ENCODE data around the gene KCNQ5.

KCNQ5 gene

DNA sequence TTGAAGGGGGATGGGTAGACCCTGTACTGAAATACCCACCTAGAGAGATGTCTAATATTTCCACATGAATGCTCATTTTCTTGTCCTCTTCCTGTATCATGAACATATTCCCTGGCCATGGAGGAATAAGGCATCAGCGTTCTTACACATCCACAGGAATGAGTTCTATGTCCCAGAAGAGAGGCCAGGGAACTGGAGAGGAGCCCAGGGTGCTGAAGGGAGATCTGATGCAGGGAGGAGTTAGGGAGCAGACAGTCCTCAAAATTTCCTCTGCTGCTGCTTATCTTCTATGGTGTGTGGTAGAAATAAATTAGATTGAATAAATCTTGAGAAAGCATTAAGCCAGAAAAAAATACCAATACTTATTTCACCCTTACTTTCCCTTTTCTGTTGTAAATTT, 295.0 kb downstream of the KCNQ5 start:
- no peak for DNase-seq

DNA sequence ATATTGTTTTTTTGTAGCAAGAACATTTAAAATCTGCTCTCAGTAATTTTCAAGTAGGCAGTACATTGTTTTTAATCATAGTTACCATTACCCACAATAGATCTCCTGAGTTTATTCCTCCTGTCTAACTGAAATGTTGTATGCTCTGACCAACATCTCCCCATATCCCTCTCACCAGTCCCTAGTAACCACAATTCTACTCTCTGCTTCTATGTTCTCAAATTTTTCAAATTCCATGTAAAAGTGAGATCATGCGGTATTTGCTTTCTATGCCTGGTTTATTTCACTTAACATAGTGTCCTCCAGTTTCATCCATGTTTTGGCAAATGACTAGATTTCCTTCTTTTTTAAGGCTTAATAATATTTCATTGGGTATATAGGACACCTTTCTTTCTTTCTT, 300.5 kb downstream of the KCNQ5 start:
- peak; percentile 14 for DNase-seq

DNA sequence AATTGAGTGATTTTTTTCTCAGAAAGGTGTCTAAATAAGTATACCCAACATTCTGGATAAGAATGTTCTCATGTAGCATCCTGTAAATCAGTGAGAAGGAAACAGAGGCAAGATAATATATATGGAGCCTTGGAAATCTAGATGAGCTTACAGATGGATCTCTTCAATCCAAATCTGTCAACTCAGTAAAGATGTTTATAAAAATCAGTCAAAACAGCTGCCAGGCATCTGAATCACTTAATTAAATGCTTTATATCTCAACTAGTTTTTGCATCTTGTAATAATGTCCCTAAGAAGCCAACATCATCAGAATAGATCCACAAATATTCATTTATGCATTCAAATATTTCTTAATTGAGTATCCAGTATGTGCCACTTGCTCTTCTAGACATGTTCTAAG, 303.3 kb downstream of the KCNQ5 start:
- DNase-seq, result no peak

DNA sequence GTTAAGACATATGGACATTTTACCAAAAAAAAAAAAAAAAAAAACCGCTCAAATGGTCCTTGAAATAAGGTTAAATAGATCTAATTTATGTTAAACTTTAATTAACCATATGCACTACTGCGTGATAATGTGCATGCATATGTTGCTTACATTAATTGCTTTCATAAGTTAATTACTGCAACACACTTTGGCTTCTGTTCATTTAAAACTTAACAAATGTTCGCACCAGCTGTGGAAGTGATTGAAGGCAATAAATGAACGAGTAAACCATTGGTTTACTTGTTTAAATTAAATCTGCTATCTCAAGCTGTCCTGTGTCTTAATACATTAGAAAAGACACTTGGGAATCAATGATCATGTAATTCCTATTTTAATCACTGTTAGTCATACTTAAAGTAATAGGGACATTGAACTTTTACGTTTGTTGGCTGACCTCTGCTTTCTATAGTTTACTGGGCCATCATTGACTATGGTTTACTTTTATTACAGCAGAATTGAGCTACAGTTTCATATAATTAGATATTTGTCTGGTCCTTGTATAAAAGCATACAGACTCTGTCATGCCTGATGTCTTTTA, 308.8 kb downstream of the KCNQ5 start:
- DNase-seq, result no peak

DNA sequence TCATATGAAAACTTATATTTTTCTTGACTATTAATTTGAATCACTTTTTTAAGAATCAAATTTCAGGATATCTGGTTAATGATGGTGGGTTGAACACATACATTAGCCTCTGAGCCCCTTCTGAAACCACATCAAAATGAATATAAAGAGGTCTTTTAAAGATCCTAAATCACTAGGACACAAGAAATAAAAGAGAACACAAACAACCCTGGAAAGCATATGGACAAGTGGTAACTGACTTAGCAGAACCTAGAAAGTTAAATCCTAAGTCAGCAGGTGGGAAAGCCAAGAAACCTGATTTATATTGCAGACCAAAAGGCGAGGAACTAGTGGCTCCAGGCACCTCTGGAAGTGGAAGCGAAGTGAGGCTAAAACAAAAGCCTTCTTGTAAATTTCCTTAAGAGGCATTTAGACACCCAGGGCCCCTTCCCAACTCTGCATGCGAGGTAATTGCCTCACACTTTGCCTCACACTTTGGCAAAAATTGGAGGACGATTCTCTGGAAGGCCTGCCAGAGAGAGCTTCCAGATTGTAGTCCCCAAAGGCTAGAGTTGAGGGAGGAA, 309.5 kb downstream of the KCNQ5 start:
- DNase-seq, result no peak

DNA sequence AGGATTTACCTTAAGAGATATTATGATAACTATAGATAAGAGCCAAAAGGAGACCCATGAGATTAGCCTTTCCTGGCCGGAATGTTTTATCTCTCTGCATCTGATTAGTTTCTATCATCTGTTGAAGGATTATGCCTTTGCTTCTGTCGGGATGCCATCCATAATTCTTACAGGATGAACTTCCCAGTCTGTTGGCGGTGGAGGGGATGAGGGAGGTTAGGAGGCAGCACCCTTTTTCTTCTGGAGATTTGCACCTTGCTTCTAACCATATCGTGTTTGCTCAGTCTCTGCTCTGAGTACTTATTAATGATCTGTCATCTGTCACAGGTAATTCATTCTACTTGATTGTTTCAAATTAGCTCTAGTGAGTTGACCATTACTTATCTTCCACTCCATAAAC, 311.4 kb downstream of the KCNQ5 start:
- DNase-seq, result no peak

DNA sequence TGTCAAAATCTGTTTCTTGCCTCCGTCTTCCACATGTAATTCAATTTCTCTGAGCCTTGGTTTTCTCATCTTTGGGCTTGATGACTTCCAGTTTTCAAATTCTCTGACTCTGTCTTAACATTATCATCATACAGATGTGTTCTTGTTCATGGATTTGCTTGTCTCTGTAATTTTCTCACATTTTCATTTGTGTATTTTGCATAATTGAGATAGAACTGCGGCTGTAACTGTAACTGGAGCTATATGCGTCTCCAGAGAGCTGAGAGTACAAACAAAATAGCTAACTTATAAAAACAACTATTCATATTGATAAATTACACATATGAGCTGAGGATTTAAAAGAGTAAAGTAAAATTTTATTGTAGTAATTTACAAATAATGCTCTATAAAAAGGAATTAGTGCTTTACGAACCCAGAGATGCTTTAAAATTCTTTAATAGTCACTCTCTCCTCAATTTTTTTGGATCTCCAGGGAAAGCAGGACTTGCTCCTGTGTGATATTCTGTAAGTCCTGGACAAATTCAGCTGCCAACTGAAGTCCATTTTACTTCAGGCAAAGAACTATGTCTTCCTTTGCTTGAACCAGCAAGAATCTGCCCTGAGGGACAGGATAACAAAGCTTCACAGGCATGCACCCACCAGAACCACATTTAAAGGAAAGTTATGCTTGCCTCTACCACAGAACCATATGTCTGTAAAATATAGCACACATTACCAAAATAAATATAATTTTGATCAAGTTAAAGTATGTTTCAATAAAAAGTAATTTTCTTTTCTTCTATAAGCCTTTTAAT, 315.1 kb downstream of the KCNQ5 start:
- no peak for DNase-seq

DNA sequence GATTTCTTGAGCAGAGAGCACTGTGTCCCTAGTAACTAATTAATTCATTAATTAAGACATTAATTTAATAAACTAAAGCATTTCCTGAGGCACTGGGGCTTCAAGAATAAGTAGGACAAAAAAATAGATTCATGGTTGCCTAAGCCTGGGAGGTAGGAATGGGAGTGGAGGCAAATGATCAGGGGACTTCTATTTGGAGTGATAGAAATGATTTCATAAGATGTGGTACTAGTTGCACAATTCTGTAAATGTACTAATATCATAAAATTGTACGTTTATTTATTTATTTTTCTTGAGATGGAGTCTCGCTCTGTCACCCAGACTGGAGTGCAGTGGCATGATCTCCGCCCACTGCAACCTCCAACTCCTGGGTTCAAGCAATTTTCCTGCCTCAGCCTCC, 316.2 kb downstream of the KCNQ5 start:
- DNase-seq, result no peak

DNA sequence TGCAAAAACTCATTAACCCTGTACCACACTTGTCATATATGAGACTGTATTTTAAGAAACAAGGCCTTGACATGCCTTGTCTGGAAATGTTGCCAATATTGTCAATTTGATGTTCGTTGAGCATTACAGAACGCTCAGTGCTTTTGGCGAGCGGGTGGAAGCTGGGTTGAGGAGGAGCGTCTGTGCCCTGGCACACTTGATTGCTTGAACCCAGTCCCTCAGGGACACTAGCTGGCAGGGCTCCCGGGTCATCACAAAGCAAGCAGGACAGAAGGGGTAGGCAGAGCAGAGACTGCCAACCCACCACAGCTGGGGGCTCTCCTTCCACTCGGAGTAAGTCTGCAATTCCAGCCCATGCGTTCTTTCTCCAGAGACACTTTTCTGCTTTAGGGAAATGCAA, 317.1 kb downstream of the KCNQ5 start:
- no peak for DNase-seq

DNA sequence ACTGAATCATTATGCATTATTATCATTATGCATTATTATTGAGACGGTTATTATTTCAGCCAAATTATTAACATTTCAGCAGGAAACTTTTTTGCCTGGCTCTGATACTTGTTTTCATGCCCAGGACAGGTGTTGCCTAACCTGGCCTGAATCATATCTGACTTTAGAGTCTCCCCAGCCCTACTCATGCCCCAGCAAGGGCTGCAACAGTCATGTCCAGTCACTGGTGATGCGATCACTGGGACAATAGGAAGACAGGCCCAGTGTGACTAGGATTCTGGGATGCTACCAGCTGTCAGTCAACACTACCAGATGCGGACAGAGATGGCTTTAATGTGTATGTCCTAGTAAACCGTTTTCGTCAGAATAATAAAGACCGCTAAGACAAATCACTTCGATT, 318.4 kb downstream of the KCNQ5 start:
- no peak for DNase-seq

DNA sequence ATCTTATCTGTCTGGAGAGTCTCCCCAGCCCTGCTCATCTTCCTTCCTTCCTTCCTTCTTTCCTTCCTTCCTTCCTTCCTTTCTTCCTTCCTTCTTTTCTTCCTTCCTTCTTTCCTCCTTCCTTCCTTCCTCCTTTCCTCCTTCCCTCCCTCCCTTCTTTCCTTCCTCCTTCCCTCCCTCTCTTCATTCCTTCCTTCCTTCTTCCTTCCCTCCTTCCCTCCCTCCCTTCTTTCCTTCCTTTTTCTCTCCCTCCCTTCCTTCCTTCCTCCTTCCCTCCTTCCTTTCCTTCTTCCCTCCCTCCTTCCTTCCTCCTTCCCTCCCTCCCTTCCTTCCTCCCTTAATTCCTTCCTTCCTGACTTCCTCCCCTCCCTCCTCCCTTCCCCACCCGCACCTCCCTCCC, 319.4 kb downstream of the KCNQ5 start:
- no peak for DNase-seq

DNA sequence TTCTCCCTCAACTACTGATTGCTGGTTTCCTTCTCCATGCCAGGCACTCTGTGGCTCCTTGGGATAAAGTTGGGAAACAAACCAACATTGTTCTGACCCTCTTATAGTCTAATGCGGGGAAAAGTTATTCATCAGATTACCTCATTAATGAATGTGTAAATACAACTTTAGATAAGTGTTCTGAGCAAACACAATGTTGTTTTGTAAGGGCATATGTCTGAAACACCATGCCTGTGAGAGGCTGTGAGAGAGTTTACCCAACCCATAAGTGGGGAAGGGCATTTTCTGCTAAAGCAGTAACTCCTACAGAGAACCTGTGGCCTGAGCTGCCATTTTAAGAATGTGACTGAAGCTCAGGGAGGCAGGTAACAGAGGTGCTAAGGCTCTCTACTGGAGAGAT, 319.9 kb downstream of the KCNQ5 start:
- DNase-seq, result no peak

DNA sequence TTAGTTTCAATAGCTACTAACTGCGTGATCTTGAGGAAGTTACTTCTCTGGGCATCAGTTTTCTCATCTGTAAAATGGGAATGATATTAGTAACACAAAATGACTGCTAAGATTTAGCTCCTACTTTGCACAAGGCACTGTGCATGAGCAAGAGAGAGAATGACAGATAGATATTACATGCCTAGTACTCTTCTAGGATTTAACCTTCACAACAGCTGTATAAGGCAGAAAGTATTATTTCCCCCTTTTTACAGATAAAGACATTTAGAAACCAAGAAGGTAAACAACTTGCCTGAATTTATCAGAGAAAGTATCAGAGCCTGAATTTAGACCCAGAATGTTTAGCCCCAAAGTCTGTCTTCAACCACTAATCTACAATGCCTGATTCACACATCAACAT, 321.8 kb downstream of the KCNQ5 start:
- no peak for DNase-seq

DNA sequence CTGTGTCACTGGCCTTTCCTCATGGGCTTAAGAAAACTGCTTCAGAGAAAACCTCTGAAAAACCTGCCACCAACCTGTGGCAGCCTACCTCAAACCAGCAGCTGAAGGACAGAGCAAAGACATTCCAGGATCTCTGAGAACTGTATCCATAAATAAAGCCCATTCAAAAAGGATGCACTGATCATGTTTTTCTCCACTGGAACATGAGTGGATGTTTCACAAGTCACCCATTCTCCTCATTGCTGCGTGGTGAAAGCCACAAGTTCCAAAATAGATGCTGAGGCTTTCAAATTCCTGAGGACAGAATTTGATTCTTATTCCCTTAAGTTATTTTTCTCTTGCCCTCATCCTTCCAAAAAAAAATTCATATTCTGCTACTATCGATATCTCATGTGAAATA, 322.8 kb downstream of the KCNQ5 start:
- DNase-seq, result no peak

DNA sequence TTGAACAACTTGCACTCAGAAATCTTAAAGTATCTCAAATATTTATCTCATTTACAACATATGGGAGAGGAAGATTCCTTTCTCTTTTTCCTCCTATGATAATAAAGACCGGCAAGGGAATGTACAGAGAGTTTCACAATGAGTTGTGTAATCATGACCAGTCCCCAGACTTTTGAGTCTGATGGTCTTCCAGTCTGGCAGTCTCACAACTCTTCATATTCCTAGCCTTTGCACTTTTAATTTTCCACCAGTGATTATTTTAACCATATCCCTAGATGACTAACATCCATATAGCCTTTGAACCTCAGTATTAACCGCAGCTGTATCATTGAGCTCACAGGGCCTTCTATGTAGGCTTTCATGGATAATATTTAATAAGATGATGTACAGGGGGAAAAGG, 324.9 kb downstream of the KCNQ5 start:
- DNase-seq, result no peak

DNA sequence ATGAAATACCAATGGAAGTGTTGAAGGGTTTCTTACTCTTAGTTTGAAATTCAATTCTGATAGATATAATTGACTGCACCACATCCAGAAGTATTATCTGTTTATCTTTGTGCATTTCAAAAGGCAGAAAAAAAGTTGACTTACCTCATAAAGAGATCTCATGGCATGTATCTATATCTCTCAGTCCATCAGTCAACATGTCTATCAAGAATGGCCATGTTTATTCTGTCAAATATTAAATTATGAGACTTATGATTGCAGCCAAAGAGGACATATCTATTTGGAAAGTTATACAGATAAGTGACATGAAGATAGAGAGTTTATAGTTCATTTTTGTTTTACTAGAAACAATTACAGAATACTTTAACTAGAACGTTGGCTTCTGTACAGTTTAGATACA, 325.7 kb downstream of the KCNQ5 start:
- DNase-seq, result no peak

DNA sequence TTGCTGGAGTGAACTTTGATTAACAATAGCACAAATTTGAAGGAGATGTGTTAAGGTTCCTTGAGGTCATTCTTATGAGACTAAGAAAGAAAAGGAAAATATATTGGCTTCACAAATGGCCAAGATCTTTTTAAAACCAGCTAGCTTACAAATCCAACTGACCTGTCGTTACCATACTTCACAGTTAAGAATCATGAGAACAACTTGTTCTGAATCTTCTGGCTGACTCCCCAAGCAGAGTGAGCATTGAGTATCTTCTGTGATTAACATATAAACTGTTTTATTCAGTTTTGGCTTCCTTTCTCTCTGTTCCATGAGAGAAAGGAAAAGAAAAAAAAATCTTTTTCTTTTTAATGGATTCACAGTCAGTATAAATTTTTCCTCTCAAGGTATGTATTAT, 326.3 kb downstream of the KCNQ5 start:
- DNase-seq, result no peak

DNA sequence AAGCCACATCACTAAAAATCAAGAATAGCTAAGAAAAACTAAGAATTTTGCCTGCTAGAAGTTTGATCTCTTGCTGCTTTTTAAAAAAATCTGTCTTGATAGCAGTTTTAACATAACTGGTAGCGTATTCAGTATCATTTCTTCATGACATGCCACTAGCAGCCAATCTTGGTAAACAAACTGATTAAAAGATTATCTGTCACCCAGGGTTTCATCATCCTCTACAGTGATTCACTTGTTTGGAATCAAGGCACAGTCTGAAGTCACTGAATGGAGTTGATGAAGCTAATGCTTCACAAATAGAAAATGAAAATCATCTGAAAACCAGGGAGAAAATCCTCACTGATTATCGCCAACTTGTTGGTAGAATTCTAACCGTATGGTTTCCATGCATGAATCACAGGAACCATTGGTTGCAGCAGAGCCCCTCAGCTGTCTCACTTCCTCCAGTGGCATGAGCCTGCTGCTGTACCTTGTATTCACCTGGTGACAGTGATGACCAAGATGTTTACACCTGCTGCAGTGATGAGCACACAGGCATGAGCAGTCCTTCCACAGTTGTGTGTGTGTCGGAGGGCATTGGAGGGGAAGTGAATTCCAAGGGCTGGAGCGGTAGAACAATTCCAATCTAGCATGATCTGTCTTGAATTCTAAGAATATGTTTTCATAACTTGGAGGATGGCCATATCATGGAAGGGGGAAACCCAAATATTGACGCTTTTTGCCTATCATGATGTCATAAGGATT, 328.4 kb downstream of the KCNQ5 start:
- DNase-seq, result peak; percentile 73

DNA sequence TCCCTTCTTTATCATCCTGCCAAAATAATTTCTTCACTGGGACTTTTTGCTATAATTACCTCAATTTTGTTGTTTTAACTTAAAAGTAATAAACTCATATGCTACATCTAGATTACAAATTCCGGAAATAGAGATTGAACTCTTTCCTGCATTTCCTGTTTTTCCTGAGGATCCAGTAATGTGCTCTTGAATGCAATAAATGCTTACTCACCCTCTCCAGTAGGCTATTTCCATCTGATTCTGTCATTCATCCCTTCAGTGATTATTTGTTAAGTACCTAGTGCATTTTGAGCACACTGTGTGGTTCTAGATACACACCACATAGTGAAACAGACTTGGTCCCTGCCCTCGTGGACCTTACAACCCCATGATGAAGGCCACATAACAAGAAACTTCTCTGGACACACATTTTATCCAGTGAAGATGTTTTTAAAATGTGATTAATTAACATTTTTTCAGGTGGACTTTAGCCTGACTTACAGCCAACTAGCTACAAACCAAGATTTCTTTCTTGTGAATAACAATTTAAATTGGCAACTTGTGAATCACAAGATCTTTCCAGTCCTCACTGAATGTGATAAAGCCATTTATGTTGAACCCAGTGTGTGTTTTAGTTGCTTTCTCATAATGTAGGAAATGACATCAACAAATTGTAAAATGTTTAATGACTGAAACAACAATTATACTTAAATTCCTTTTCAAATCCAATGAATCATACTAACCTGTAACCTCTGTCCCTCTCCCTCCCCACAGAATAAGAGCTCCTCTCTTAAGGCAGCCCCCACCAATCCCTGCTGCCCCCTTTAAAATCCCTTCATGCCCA, 331.2 kb downstream of the KCNQ5 start:
- DNase-seq, result peak; percentile 25

DNA sequence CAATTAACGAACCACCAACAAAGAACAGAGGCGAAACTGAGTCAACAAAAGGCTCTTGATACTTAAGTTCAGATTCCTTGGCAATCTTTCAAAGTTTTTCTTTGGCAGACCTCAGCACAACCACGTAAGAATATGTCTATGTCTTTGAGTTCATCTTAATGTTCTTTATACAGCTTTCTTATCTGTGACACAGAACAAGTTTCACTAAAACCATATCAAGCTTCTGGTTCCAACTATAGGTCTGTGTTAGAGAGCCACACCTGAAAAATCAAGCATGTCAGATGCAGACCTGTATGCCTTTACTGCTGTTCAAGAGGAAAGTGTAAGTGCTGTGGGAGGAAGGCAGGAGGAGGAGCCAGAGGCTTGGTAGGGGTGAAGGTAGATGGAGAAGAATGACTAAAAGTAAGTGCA, 332.1 kb downstream of the KCNQ5 start:
- DNase-seq, result no peak

DNA sequence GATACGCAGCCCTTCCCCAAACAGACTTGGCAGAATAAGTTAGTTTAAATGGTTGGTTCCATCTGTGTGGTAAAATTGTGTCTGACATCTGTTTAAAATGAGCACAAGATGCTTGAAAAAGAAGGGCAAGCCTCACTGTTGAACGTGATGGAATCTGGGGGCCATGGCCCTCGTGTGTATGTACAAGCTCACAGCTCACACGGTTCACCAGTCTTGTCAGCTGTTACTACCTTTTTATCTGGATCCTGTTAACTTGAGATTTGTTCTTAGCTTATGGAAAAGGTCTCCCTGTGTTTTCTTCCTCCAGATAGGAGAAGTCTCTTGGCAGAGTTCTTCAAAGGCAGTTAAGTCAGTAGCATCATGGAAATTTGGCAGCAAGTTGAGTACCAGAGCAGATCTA, 332.9 kb downstream of the KCNQ5 start:
- DNase-seq, result no peak

DNA sequence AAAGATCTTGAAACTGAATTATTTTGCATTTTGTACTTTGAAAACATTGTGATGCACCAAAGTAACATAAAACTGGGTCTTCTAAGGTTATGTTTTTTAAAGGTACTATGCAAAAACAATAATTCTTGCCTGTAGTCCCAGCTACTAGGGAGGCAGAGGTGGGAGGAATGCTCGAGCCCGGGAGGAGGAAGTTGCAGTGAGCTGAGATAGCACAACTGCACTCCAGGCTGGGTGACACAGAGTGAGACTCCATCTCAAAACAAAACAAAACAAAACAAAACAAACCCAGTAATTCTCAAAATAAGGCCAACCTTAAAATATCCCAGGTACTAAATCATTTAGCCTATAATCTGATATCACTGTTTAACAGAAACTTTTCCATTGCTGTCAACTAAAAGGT, 333.8 kb downstream of the KCNQ5 start:
- DNase-seq, result no peak

DNA sequence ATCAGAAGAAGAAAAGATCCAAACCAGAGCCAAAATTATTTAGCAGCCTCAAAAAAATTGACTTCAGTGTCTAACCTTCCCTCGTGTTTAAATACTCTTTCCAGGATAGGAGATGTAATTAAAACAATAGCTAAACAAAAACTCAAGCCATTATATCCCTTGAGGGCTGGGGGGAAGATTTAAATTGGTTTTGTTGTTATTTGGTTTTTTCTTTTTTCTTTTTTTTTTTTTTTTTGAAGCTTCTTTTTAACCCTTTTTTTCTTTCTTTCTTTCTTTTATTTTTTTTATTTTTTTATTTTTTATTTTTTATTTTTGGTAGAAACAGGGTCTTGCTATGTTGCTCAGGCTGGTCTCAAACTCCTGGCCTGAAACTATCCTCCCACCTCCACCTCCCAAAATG, 334.4 kb downstream of the KCNQ5 start:
- DNase-seq, result no peak

All from fibroblast of skin of back (primary cell).